ENCODE data around the gene FGD3. TPM values are rescaled to one million over a fixed set of nuclear protein-coding genes. Genes with fewer than 3 reads are reported as not detected.
A peak's percentile ranks its signal among the peaks of the same experiment; 100 is the strongest.

Gene FGD3
- total RNA-seq, 1 donor from 2014 or later: 0.46 TPM

DNA sequence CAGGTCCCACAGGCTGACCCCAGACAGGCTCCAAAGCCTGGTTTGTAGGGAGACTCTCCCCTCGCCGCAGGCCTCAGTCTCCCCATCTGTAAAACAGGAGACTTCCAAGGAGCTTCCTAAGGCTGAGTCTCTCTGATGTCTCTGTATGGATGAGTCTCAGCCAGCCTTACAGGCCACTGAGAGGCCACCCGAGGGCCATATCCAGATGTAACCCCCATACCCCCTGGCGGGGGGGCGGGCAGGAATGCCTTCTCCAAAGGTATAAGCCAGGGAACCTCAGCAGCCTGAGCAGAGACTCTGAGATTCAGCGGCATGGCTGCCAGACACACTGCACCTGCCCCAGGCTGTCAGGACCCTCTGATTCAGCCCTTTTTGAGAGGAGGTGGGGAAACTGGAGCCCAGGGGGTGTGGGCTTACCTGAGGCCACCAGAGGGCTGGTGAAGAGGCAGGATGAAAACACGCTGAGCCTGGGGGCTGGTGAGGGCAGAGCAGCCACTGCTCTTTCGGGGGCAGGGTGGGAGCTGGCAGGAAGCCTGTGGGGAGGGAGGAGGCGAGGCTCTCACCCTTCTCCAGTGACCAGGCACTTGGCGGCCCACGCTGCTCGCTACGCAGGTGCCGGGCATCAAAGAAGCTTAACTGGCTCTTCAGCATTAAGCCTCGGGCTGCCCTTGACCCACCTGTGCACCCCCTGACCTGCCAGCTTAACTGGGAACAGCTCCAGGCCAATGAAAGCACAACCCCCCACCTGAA, 105.6 kb downstream of the FGD3 start:
- H3K27me3 ChIP-seq (ENCODE audit: control insufficient read depth, insufficient read depth, low read length): peaks cover 12% of the 10 kb centered on the region
- no peak overlapping the region for H3K4me3 ChIP-seq (ENCODE audit: low read depth, low read length)
- TF ChIP-seq, protein P1, sequence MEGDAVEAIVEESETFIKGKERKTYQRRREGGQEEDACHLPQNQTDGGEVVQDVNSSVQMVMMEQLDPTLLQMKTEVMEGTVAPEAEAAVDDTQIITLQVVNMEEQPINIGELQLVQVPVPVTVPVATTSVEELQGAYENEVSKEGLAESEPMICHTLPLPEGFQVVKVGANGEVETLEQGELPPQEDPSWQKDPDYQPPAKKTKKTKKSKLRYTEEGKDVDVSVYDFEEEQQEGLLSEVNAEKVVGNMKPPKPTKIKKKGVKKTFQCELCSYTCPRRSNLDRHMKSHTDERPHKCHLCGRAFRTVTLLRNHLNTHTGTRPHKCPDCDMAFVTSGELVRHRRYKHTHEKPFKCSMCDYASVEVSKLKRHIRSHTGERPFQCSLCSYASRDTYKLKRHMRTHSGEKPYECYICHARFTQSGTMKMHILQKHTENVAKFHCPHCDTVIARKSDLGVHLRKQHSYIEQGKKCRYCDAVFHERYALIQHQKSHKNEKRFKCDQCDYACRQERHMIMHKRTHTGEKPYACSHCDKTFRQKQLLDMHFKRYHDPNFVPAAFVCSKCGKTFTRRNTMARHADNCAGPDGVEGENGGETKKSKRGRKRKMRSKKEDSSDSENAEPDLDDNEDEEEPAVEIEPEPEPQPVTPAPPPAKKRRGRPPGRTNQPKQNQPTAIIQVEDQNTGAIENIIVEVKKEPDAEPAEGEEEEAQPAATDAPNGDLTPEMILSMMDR (IDR thresholded peaks at IDR 0.05; ENCODE audit: insufficient read depth, low read length, poor library complexity, severe bottlenecking): peak; percentile 18
- no peak for DNase-seq (ENCODE audit: low read depth)
- H3K36me3 ChIP-seq (ENCODE audit: control insufficient read depth, insufficient read depth, low read length): no peaks in the 10 kb centered on the region

DNA sequence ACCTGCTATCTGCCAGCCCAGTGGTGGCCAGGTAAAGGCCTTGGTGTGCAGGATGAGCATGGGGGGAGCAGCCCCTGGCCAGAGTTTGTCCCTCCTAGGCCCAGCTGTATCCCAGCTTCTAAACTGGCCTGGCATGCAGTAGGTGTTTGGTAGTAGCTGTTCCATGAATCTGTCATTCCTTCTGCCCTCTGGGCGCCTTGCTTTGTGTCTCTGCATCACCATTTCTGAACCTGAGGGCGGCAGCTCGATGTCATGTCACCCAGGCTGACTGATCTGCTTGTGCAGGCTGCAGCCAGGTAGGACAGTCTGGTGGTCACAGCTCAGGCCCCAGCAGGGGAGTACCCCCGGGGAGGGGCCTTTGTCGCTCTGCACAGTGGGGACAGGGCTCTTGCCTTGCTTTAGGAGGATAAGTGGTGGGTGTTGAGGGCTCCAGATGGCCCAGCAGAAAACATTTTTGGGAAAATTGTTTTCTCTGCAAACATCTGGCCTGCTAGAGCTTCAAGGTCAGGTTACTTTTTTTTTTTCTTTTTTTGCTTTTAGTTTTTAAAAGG, 106.5 kb downstream of the FGD3 start:
- H3K4me3 ChIP-seq (ENCODE audit: low read depth, low read length): no peak overlapping the region
- peaks cover 12% of the 10 kb centered on the region for H3K27me3 ChIP-seq (ENCODE audit: control insufficient read depth, insufficient read depth, low read length)
- DNase-seq (ENCODE audit: low read depth): no peak
- TF ChIP-seq, protein P1 (IDR thresholded peaks at IDR 0.05; ENCODE audit: insufficient read depth, low read length, poor library complexity, severe bottlenecking): no peak
- H3K36me3 ChIP-seq (ENCODE audit: control insufficient read depth, insufficient read depth, low read length): no peaks in the 10 kb centered on the region

DNA sequence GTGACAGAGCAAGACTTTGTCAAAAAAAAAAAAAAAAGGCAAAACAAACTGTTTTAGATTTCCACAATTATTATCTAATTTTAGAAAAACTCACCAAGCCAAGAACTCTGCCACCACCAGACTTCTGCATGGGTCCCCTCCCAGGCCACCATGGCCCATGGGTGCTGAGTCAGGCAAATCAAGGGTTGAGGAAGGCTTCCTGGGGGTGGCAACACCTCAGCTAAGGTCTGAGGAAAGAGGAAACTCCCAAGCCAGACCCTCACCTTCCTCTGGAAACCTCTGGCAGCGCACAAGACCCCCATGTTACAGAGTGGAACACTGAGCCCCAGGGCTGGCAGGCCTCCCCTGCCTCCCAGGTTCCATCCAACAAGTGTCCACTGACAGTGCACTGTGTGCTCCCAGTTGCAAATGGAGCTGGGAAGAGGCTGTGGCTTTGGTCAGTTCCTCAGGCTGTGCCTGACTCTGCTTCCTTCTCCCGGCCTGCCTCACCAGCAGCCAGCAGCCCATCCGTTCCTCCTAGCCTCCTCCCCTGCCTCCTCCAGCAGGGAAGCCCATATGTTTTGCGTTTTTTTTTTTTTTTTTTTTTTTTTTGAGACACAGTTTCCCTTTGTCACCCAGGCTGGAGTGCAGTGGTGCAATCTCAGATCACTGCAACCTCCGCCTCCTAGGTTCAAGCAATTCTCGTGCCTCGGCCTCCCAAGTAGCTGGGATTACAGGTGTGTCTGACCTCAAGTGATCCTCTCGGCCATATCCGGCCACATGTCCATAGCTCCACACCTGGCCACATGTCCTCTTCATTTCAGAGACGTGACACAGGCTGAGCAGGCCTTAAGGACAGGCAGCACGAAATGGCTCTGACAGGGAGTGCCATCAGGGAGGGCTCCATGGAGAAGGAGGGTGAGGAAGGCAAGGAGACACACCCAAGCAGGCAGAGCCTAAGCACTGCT, 107.7 kb downstream of the FGD3 start:
- Histone ChIP-seq H3K4me3 (ENCODE audit: low read depth, low read length) (no peak overlapping the region), H3K27me3 (ENCODE audit: control insufficient read depth, insufficient read depth, low read length) (peaks cover 13% of the 10 kb centered on the region), H3K36me3 (ENCODE audit: control insufficient read depth, insufficient read depth, low read length) (no peaks in the 10 kb centered on the region)
- TF ChIP-seq, protein P1 (IDR thresholded peaks at IDR 0.05; ENCODE audit: insufficient read depth, low read length, poor library complexity, severe bottlenecking): no peak
- no peak for DNase-seq (ENCODE audit: low read depth)

DNA sequence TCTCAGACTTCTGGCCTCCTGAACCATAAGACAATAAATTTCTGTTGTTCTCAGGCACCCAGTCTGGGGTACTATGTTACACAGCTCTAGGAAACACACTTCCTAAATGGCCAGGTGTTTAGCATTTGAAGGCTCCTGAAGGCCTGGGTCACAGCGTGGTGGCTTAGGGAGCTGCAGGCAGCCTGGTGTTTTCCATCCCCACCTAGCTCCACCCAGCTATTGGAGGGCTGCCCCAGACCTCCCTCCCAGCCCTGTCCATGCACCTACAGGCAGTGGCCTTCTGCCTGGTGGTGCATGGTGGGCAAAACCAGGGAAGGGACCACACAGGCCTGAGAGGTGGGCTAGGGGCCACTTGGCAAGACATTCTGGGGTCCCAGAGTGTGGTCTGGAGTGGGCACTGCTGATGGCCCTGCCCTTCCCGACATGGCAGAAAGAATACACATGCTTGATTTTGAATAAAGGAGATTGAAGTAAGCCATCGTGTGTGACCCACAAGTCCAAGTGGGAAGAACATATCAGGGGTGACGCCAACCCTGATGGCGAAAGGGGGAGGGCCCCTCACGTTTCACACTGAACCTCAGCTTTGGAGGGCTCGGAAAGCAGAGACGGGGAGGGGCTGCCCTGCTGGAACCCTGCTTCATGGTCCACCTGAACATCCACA, 109.8 kb downstream of the FGD3 start:
- H3K27me3 ChIP-seq (ENCODE audit: control insufficient read depth, insufficient read depth, low read length): peaks cover 13% of the 10 kb centered on the region
- no peak overlapping the region for H3K4me3 ChIP-seq (ENCODE audit: low read depth, low read length)
- DNase-seq (ENCODE audit: low read depth): no peak
- TF ChIP-seq, protein P1 (IDR thresholded peaks at IDR 0.05; ENCODE audit: insufficient read depth, low read length, poor library complexity, severe bottlenecking): no peak
- no peaks in the 10 kb centered on the region for H3K36me3 ChIP-seq (ENCODE audit: control insufficient read depth, insufficient read depth, low read length)

DNA sequence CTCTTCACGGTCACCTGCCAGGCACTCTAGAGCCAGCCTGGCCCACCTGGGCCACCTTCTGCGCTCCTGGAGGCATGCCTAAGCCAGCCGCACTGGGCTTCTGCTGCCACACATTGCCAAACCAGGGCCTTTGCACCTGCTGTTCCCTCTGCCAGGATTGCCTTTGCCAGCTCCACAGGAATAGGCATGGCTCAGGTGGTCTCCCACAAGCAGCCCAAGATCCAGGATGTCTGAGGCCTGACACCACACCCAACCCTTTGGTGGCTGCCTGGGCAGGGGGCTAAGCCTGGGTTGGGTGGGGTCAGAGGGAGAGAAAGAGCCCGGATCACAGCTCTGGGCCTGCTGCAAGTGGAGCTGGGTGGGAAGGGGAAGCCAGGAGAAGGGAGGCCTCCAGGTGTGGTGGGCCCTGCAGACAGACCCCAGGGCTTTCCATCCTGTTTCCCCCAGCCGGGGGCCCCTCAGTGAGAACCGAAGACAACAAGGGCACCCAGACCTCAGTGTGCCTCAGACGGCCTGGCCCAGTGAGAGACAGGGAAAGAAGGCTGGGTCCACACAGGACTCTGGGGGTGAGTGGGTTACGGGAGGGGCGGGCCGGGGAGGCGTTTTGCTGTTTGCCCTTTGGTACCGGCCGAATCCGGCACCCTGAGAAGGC, 110.5 kb downstream of the FGD3 start:
- Histone ChIP-seq H3K4me3 (ENCODE audit: low read depth, low read length) (no peak overlapping the region), H3K36me3 (ENCODE audit: control insufficient read depth, insufficient read depth, low read length) (no peaks in the 10 kb centered on the region), H3K27me3 (ENCODE audit: control insufficient read depth, insufficient read depth, low read length) (peaks cover 12% of the 10 kb centered on the region)
- TF ChIP-seq, protein P1 (IDR thresholded peaks at IDR 0.05; ENCODE audit: insufficient read depth, low read length, poor library complexity, severe bottlenecking): no peak
- no peak for DNase-seq (ENCODE audit: low read depth)

Measured in kidney epithelial cell (primary cell).